GM03348 (cell line): Measurements from ENCODE around the gene TSFM.

Experiments used
- DNase-seq: peaks from one replicate; pipeline ENCODE4 v3.0.0; 2012; ENCODE audit warnings: low spot score

The TSFM gene

DNA sequence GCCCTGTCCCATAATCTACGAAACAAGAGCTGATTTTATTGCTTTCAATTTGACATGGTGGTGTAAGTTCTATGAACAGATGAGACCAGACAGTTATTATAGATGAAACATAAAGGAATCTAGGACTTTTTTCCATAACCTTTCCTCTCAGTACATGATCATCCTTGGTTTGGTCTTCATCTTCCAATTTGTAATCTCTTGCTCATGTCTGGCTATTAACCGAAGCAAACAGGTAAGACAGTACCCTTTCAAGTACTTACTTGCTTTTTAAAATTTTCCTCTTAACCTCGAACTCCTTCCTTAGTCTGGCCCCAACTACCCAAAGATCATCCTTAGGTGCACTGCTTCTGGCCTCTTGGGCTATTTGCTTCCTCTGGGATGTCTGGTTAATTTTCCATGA, 36.6 kb upstream of the TSFM start:
- no peak for DNase-seq

DNA sequence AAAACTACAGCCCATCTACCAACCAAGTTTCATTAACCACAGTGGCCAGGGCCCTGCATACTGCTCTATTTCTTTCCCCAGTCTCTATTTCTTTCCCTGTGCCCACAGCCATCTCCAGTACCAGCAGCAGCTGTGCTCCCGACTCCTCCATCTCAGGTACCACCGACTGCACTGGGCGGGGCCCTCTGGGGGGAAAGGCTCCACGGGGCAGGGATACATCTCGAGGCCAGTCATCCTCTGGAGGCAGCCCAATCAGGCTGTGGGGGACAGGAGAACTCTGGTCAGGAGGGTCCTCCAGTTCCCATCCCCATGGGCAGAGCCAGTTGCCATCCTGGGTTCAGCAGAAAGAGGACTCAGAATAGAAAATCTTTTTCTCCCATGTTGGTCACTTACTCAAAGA, 33.5 kb upstream of the TSFM start:
- DNase-seq: no peak

DNA sequence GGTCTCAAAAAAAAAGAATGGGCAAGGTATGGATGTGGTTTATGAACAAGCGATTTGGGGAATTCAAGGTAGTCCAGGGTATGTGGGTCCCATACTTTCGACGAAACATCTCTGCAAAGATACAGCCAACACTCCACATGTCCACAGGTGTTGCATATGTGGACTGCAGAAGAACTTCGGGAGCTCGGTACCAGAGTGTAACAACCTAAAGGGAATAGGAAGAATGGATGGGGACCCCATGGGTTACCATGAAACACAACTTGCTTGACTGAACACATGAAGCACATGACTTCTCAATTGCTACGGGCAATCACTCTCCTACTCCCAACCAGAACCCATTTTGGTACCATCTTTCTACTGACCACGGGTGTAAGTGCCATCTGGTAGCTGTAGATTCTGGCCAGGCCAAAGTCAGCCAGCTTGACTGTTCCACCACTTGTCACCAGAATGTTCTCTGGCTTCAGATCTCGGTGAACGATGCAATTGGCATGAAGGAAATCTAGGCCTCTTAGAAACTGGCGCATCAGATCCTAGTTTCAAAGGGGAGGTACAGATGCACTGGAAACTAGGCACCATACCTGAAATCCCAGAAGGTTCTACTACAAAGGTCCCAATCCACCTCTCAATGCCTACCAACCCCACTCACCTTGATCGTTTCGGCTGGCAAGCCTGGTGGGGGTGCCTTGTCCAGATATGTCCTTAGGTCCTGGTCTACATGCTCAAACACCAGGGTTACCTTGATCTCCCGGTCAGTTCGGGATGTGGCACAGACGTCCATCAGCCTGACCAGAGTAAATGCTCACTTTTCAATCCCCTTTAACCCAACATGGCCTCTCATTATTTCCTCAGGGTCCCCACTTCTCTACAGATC, 31.8 kb upstream of the TSFM start:
- no peak for DNase-seq

DNA sequence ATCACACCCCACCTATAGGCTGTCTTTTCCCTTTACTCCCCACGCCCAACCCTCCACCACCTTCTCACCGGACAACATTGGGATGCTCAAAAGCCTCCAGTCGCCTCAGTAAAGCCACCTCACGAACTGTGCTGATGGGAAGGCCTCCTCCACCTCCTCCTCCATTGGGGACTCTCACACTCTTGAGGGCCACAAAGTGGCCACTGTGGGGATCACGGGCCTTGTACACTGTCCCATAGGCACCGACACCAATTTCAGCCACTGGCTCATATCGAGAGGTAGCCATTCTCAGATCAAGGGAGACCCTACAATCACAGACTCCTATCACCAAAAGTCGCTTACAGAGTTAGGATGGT, 31.2 kb upstream of the TSFM start:
- no peak for DNase-seq

DNA sequence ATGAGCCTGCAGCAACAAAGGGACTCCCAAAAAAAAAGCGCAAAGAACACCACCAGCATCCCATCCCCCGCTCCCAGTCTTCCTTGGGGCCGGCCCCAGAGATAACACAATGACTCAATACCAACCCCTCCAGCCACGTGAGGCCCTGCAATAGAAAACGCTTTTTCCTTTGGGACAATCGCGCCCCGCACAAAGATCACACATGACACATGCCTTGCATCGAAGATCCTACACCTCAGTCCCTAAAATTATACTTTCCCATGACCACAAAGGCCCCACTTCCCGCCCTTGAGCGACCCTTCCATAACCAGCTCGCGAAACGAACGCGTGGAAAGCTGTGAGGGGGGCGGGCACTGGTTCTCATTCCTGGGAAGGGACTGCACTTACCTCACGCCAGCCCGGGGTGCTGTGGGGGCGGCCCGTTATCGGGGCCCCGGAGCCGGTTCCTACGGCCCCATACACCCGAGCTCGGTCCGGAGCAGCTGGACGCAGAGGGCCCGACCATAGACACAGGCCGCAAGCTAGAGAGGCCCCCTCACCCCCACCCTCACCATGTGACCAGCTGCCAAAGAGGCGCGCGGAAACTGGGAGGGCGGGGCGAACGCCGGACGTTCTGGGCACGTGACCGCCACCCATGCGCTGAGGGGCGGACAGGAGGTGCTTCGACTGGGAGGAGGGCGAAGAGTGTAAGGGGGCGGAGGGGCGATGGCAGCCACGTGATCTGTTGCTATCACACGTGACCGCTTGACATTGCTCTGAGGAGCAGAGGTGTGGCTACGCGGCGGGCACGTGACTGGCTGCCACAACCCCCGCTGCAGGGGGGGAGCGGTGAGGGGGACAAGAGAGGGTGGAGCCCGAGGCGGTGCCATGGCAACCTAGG, 30.6 kb upstream of the TSFM start, which contains the start of gene CDK4:
CDK4 (minus strand) TSS at position 523 of the 880 bp plus-strand sequence. CDS start 593 bp downstream, outside the sequence.
- DNase-seq: peak; percentile 98

DNA sequence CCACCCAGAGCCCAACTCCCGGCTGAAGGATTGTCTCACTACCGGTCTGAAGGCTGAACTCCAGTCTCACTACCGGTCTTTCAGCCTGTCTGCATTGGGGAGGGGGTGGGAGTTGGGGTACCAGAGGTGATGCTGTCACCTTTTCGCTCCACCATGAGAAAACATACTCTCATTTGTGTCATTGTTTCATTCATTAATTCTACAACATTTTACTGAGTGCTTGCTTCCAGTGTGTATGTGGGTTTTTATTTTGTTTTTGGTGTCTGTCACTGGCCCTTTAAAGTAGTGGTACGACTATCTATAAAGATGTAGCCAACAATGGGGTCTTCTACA, 30.0 kb upstream of the TSFM start:
- DNase-seq: no peak

DNA sequence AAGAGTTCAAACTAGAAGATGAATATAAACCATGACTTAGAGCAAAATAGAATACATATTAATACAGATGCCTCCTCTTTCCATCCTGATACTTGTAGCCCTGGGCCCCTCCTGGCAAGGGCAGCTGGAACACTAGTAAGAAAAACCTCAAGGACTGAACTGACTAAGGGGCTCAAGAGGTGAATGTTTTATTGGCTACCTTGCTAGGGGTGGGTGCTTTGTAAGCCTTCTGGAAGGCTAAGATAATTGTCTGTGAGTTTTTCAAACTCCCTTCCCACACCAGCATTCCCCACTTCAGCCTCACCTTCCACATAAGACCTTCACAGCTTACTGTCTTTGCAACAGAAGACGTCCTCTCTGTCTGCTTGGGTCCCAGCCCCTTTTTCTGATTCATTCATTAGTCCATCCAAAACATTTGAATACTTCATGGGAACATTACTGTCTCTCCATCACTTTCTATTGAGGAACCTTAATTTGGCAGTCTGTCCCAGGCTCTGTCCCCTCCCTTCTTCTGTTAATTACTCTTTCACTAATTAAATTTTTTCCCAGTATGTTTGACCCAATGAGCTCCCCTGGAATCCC, 28.7 kb upstream of the TSFM start:
- DNase-seq: no peak

DNA sequence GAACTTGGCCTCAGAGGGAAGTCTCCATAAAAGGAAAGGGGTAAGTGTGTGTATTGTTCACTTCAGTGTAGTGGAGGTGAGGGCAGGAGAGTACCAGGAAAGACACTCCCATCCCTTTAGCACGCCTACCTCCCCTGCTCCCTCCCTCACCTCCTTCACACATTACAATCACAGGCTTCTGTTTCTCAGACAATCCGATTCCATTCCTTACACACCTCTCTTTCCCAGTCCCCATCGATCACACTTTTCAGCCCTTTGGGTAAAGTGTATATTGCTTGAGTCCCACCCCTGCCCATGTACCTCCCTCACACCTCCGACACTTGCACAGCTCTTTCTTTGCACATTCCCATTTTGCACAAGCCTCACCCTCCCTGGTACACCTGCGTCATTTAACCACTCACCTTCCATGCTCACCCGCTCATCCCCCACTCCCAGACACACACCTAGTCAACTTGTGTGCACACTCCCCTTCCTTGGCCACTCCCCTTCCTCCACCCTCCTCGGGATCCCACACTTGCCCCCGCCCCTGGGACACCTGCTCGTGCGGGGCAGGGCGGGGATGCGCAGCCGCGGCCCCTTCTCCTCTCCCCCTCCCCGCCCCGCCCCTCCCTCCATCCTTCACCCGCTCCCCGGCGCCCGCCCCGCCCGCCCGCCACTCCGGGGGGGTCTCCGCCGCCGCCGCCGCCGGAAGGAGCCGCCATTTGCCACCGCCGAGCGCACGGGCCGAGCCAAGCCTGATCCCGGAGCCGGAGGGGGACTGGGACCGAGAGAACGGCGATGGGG, 28.0 kb upstream of the TSFM start, which contains the start of gene MARCHF9:
MARCHF9 (plus strand) TSS at position 693 of the 783 bp plus-strand sequence. CDS start 426 bp downstream, outside the sequence.
- no peak for DNase-seq

DNA sequence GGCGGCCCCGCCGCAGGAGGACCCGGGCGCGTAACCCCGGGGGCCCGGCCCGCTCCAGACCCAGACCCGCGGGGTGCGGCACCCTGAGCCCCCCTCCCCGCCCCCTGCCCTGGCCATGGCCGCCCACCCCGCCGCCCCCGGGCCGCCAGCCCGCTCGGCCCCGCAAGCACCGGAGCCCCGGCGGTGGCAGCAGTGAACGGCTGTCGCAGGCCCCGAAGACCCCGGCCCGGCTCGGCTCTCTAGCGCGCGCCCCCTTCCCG, 27.5 kb upstream of the TSFM start:
- no peak for DNase-seq

DNA sequence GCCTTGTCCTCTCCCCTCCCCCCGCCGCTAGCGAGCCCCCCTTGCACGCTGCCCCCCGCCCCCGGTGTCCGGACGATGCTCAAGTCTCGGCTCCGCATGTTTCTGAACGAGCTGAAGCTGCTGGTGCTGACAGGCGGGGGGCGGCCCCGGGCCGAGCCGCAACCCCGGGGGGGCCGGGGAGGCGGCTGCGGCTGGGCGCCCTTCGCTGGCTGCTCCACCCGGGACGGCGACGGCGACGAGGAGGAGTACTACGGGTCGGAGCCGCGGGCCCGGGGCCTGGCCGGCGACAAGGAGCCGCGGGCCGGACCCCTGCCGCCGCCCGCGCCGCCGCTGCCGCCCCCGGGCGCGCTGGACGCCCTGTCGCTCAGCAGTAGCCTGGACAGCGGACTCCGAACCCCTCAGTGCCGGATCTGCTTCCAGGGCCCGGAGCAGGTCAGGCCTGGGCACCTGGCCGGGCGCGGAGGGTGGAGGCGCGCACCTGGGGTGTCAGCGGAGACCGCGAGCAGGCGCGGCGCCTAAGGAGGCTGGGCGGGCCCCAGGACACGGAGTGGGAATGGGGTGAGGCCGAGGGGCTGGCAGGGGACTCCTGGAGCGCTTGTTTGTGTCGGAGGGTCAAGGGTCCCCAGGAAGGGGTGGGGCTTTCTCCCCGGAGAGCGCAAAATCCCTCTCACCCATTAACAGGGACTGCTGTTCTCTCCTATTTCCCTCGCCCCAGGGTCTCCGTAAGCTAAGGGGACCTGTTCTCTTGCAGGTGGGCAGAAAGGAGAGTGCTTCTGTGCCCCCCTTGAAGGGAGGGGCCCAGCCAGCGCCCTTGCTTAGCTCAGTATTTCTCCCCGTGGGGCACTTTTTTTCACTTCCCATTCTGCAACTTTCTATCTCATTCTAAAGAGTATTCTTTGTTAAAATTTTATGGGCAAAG, 26.9 kb upstream of the TSFM start:
- no peak for DNase-seq

DNA sequence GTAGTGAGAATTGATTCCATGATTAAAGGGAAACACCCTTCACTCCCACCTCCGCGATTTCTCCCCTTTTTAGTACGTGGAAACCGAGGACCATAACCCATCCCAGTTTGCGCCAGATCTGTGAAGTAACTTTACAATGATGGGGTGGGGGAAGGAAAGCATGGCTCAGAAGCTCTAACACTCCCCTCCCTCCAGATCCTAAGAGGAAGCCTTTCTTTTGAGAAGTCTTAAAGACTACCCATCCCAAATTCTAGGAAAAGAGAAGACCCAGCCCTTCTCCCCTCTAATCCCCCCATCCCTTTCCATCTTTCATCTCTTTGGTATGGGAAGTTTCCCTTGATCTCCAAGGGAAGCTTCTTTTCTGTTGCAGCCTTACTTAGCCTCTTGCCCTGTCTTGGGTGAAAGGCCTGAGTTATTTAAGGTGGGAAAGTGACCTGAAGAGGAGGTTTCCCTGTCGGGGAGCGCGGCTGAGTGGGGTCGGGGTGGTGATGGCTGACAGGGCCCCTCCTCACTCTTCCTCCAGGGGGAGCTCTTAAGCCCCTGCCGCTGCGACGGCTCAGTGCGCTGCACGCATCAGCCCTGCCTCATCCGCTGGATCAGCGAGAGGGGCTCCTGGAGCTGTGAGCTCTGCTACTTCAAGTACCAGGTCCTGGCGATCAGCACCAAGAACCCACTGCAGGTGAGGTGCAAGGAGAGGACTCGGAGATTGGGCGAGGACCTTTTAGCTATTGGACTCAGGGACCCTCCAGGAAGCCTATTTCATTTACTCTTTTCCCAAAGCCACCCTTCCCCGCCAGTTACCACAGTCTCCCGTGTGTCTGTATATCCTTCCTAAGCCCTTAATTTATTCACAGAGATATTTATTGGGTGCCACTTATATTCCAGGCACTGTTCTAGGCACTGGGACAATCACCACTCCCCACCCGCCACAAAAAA, 25.9 kb upstream of the TSFM start:
- DNase-seq: no peak

DNA sequence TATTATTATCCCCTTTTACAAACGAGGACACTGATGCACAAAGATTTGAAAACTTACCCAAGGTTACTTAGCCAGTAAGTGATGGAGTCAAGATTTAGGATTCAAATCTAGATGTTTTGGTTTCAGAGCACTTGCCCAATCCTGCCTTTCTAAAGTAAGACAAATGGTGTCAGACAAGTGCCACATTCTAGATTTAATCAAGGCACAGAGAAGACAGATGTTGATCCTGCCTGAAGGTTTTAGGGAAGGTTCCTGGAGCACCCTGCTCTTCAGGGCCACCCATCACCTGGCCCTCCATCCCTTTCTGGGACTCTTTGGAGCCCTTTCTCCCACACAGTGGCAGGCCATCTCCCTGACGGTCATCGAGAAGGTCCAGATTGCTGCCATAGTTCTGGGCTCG, 24.8 kb upstream of the TSFM start:
- DNase-seq: no peak

DNA sequence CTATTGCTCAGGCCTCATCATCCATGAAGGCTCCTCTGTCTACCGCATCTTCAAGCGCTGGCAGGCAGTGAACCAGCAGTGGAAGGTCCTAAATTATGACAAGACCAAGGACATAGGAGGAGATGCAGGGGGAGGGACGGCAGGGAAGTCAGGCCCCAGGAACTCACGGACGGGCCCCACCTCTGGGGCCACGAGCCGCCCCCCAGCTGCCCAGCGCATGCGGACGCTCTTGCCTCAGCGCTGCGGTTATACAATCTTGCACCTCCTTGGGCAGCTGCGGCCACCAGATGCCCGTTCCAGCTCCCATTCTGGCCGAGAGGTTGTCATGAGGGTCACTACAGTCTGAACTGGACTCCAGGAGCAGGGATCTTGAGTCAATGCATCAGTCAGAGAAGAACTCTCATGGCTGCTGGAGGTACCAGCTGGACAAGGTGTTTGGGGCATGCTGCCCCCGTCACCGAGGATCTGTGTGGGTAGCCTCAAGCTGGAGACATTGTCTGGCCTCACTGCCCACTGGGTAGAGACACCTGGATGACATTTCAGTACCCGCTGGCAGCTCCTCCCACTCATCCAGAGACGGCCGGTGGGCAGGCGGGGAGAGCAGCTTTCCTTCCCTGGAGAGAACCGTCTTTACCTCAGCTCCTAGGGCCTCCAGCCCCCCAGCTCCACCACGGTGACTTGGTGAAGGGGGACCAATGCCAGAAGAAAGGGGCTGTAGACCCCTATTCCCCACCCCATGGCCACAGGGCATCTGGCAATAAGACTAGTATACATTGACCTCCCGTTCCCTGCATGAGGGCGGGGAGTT, 23.8 kb upstream of the TSFM start:
- no peak for DNase-seq

DNA sequence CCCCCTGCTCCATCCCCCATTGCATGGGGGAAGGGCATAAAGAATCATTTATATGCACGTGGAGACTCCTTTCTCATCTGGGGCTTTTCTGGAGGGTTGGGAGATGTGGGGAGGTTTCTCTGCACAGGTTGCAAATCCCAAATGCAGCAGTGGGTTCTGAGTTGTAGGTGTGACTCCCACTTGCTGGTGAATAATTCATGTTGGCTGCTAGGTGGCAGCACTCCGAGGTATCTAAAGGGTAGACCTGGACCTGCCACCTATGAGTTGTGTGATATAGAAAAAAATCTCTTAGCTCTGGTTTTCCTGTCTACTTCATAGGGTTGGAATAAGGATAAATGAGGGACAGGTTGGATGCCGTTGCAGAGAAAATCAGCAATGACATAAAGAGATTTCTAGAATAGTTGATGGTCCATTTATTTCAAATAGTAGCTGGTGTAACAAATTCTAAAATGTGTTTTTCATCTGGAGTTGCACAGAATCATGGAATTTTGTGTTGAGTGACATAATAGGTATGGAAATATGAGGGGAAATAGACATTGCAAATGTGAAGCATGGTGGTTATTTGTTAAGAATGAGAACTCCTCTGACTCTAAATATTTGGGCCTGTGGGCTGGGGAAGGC, 23.1 kb upstream of the TSFM start:
- DNase-seq: no peak

DNA sequence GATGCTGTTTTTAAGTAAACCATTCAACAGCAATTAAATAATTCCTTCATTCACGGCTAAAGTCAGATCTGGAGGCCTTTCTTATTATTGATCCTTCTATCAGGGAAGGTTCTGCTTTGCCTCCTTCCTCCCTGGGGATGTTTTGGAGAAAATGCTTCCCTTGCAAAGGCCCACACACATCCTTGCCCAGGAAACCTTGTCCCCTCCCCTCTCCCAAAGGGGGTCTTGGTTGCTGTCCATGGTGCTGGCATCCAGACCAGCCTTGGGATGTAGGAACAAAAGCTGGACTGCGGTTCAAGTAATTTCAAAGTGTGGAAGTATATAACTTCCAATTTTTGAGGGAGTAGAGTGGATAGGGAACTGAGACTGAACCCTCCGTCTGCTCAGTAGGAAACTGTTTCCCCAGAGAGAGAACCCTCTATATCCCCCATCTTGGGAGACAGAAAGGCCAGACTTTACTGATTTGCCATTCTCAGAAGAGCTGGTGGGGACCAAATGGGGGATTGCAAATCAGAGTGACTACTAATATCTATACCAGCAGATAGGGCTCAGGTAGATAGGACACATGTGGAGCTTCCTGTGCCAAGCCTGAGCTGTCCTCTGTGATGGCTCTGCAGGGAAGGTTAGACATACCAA, 22.1 kb upstream of the TSFM start:
- no peak for DNase-seq

DNA sequence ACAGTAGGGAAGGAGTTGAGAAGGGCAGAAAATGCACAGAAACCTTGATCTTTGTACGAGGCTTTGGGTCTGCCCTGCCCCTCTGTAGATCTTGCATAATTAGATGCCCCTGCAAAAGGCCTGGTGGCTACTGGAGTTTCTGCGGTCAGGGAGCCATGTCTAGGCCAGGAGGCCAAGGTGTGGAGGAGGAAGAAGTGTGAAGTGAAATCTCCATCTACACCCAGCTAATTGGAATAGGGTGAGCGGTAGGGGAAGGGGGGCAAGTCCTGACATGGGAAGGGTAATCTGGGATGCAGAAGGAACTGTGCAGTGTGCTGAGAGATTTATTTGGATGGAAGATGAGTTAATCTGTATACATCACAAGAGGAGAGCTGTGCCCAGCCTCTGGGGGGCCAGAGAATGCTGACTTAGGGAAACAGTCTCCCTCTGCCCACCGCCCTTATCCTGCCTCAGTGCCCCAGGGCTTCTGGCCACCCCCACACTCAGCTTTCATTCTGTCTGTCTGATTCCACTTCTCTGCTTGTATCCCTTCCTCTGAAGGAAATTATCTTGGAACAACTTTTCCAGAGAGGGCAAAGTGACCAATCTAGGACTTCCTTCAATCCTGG, 21.1 kb upstream of the TSFM start:
- DNase-seq: no peak

DNA sequence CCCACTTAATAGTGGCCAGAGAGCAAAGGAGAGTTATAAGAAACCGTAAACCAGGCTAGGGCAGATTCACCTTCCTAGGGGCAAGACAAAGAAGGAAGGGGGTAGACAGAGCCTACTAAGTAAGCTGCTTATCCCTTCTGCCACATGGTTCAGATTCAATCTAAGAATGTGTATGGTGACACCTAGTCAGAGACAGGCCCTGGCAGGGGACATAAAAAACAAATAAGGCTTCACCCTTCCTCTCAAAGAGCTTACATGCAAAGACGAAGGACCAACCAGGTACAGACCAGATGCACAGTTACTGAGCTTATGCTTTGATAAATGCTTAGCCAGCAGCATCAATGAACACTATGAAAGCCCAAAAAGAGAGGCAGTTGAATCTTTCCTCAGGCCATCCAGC, 20.1 kb upstream of the TSFM start:
- no peak for DNase-seq
